ENCODE results near the gene AKT1. TPM values are rescaled to one million over a fixed set of nuclear protein-coding genes. Genes with fewer than 3 reads are reported as not detected.

AKT1 gene
- polyA plus RNA-seq, 1 experiment: 104 TPM

DNA sequence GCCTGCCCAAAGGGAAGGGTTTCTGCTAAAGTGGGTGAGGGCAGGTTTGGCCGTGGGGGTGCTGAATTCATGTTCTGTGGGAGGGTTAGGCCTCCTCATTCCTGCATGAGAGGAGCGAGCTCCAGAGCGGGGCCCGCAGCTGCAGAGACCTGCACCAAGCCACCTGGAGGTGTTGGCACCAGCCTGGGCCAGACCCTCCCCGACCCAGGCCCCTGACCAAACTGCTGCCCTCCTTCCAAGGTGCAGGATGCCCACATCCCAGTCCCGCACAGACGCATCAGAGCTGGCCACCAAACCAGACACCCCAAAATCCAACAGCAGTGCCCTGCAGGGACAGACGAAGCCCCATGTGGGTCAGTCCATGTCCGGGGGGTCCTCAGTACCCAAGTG is 61.0 kb downstream of the AKT1 start:
- POLR2A ChIA-PET: no interaction called here
- CTCF ChIA-PET: no interaction called here
- H3K9me3 ChIP-seq (ENCODE audit: control insufficient read depth, insufficient read depth, low read length): no peaks in the 10 kb centered on the region; the same call in 1 of the 2 replicates
- no peak overlapping the region for H3K4me3 ChIP-seq (ENCODE audit: low read depth, low read length)
- no peaks in the 10 kb centered on the region for H3K27me3 ChIP-seq (ENCODE audit: control insufficient read depth, insufficient read depth, low read length)
- TF ChIP-seq, protein P1, sequence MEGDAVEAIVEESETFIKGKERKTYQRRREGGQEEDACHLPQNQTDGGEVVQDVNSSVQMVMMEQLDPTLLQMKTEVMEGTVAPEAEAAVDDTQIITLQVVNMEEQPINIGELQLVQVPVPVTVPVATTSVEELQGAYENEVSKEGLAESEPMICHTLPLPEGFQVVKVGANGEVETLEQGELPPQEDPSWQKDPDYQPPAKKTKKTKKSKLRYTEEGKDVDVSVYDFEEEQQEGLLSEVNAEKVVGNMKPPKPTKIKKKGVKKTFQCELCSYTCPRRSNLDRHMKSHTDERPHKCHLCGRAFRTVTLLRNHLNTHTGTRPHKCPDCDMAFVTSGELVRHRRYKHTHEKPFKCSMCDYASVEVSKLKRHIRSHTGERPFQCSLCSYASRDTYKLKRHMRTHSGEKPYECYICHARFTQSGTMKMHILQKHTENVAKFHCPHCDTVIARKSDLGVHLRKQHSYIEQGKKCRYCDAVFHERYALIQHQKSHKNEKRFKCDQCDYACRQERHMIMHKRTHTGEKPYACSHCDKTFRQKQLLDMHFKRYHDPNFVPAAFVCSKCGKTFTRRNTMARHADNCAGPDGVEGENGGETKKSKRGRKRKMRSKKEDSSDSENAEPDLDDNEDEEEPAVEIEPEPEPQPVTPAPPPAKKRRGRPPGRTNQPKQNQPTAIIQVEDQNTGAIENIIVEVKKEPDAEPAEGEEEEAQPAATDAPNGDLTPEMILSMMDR (IDR thresholded peaks at IDR 0.05; ENCODE audit: low read depth, low read length): no peak
- H3K27ac ChIP-seq (ENCODE audit: low read depth, low read length): no peak overlapping the region
- no peak for DNase-seq (ENCODE audit: low read depth, low spot score)

DNA sequence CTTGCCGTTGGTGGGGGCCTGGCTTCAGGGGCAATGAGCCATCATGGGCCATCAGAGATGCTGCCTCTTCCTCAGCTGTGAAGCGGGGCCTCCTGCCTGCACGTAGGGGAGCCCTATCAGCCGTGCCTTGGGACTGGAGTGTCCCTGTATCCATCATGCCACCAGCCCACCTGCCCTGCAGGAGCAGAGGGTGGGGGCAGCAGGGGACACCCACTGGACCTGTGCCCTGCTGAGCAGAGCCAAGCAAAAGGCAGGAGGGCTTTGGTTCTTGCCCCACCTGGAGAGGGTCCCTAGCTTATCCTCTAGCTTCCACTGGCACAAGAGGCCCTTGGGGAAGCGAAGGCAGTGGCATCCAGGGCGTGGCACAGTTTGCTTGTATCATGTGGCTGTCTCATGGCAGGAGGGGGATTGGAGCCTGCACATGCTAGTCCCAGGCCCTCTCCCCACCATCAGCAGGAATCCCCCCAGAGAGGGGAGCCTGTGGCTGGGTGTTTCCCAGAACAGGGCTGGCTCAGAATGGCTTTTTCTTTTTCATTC is 61.4 kb downstream of the AKT1 start:
- H3K27me3 ChIP-seq (ENCODE audit: control insufficient read depth, insufficient read depth, low read length): no peaks in the 10 kb centered on the region
- H3K4me3 ChIP-seq (ENCODE audit: low read depth, low read length): no peak overlapping the region
- H3K27ac ChIP-seq (ENCODE audit: low read depth, low read length): no peak overlapping the region
- DNase-seq (ENCODE audit: low read depth, low spot score): no peak
- no peaks in the 10 kb centered on the region; the same call in 1 of the 2 replicates for H3K9me3 ChIP-seq (ENCODE audit: control insufficient read depth, insufficient read depth, low read length)
- CTCF ChIA-PET: interaction anchor here (1.0 to 1.1 kb wide), 2 partner anchors 10 to 28 kb away, joined by 3 to 4 read pairs; partner anchors contain the start of gene ADSS1
- POLR2A ChIA-PET: no interaction called here
- TF ChIP-seq, protein P1 (IDR thresholded peaks at IDR 0.05; ENCODE audit: low read depth, low read length): no peak

DNA sequence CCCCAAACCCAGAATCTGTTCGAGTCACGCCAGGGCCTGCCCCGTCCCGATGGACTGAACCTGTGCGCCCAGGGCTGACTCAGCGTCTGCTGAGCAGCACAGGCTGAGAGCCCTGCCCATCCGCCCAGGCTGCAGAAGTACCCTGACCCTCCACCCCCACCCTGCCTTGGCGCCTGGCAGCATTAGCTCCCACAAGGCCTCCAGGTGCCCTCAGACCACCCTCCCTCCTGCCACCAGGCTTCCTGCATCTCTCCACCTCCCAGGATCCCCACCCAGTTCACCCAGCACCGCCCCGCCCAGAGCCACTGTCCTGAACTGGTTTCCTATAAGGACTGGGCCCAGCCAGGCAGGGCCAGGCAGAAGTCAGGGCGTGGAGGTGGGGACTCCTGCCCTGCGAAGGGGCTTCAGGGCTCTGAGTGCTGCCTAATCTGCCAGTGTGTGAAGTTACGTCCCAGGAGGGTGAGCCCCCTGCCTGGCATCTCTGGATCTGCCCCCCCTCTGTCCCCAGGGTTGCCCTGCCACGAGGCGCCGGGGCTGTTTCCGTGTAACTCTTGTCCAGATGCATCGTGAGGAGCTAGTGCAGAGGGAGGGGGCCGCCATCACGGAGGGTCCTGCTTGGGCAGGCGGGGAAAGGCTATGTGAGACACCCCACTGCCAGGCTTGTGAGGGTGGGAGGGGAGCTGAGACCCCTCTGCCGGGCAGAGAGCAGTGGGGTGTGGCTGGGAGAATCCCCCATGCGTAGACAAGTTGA is 62.4 kb downstream of the AKT1 start:
- CTCF ChIA-PET: interaction anchor here (1.0 to 1.1 kb wide), 2 partner anchors 9 to 30 kb away, joined by 3 to 4 read pairs; partner anchors contain the start of gene ADSS1
- DNase-seq (ENCODE audit: low read depth, low spot score): no peak
- no peak overlapping the region for H3K27ac ChIP-seq (ENCODE audit: low read depth, low read length)
- POLR2A ChIA-PET: interaction anchor here (0.6 kb wide), 1 partner anchor 46 kb away, joined by 4 read pairs; no protein-coding TSS in a partner anchor
- no peaks in the 10 kb centered on the region; the same call in 1 of the 2 replicates for H3K9me3 ChIP-seq (ENCODE audit: control insufficient read depth, insufficient read depth, low read length)
- no peak overlapping the region for H3K4me3 ChIP-seq (ENCODE audit: low read depth, low read length)
- TF ChIP-seq, protein P1 (IDR thresholded peaks at IDR 0.05; ENCODE audit: low read depth, low read length): no peak
- no peaks in the 10 kb centered on the region for H3K27me3 ChIP-seq (ENCODE audit: control insufficient read depth, insufficient read depth, low read length)

DNA sequence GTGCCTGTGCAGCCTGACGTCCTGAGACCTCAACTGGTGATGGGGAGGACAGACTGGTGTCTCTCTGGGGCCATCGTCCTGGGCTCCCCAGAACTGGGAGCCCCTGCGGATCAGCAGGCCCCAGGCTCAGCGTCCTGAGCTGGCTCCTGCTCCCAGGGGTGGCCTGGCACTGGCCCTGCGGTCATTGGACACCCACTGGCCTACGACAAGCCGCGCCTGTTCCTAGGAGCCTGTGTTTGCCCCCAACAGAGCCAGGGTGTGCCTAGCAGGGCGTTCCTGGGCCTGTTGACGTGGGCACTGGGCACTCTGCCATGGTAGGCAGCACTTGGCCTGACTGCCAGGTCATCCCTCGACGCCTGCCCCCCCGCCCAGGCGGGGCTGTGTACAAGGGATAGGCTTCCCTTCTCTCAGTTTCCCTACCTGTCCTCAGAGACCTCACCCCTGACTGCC is 63.2 kb downstream of the AKT1 start:
- DNase-seq (ENCODE audit: low read depth, low spot score): no peak
- no peak overlapping the region for H3K27ac ChIP-seq (ENCODE audit: low read depth, low read length)
- CTCF ChIA-PET: no interaction called here
- H3K9me3 ChIP-seq (ENCODE audit: control insufficient read depth, insufficient read depth, low read length): no peaks in the 10 kb centered on the region; the same call in 1 of the 2 replicates
- POLR2A ChIA-PET: no interaction called here
- no peak overlapping the region for H3K4me3 ChIP-seq (ENCODE audit: low read depth, low read length)
- TF ChIP-seq, protein P1 (IDR thresholded peaks at IDR 0.05; ENCODE audit: low read depth, low read length): no peak
- H3K27me3 ChIP-seq (ENCODE audit: control insufficient read depth, insufficient read depth, low read length): peaks cover 4% of the 10 kb centered on the region
